ENCODE measurements around the gene LACTB. TPM values are rescaled to one million over a fixed set of nuclear protein-coding genes. Genes with fewer than 3 reads are reported as not detected.

The LACTB gene
- total RNA-seq, 1 experiment from 2014 or later: 4.4 TPM

DNA sequence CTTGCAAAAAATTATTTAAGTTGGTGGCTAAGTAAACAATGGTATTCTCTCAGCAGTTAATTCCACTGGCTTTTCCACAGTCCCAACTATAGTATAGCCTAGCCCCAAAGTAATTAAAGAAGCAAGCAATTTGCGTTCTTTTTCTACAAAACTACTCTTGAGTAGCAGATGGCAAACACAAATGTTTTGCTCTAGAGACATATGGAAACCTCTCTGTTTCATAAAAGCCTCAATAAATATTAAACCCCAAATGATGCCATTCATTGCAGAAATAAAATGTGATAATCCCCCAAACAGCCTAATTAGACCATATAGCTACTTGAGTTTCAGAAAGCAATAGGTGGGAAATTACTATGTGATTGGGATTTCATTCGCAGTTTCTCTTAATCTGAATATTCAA lies 59.1 kb downstream of the LACTB start:
- intact Hi-C loops (cut with micrococcal nuclease; ENCODE audit: unreplicated experiment): no loop called here
- H3K4me3 ChIP-seq (ENCODE audit: low read depth, low read length, poor library complexity, severe bottlenecking): no peak overlapping the region
- no peak for DNase-seq (ENCODE audit: low spot score)
- CTCF ChIA-PET: no interaction called here
- H3K27ac ChIP-seq (ENCODE audit: low read depth, low read length, poor library complexity, severe bottlenecking): no peak overlapping the region
- no peaks in the 10 kb centered on the region for H3K4me1 ChIP-seq (ENCODE audit: insufficient read depth, low read length, poor library complexity, severe bottlenecking)
- no peaks in the 10 kb centered on the region for H3K9me3 ChIP-seq (ENCODE audit: low read depth, low read length, poor library complexity, severe bottlenecking)
- TF ChIP-seq EZH2 (IDR thresholded peaks at IDR 0.05; ENCODE audit: borderline replicate concordance, low read depth, low read length, poor library complexity, severe bottlenecking) (no peak), CTCF (conservative IDR thresholded peaks at IDR 0.05; ENCODE audit: low read depth, low read length) (no peak)
- no TSS peak for BruUV-seq (replicated peaks)
- H3K36me3 ChIP-seq (ENCODE audit: insufficient read depth, low read length, poor library complexity, severe bottlenecking): no peaks in the 10 kb centered on the region
- POLR2A ChIA-PET (ENCODE audit: low non-redundant PET): no interaction called here
- H3K27me3 ChIP-seq (replicated peaks; ENCODE audit: insufficient read depth, low read depth, low read length, poor library complexity): no peaks in the 10 kb centered on the region

GRCh38 chr15:63181648-63182047 lies 60.0 kb downstream of the LACTB start:
- CTCF ChIA-PET: no interaction called here
- H3K4me3 ChIP-seq (ENCODE audit: low read depth, low read length, poor library complexity, severe bottlenecking): no peak overlapping the region
- no peak for TF ChIP-seq CTCF (conservative IDR thresholded peaks at IDR 0.05; ENCODE audit: low read depth, low read length)
- no peak for TF ChIP-seq EZH2 (IDR thresholded peaks at IDR 0.05; ENCODE audit: borderline replicate concordance, low read depth, low read length, poor library complexity, severe bottlenecking)
- BruUV-seq (replicated peaks): no TSS peak
- no peaks in the 10 kb centered on the region for H3K4me1 ChIP-seq (ENCODE audit: insufficient read depth, low read length, poor library complexity, severe bottlenecking)
- POLR2A ChIA-PET (ENCODE audit: low non-redundant PET): no interaction called here
- DNase-seq (ENCODE audit: low spot score): no peak
- no peaks in the 10 kb centered on the region for H3K9me3 ChIP-seq (ENCODE audit: low read depth, low read length, poor library complexity, severe bottlenecking)
- H3K27ac ChIP-seq (ENCODE audit: low read depth, low read length, poor library complexity, severe bottlenecking): no peak overlapping the region
- no peaks in the 10 kb centered on the region for H3K36me3 ChIP-seq (ENCODE audit: insufficient read depth, low read length, poor library complexity, severe bottlenecking)
- no peaks in the 10 kb centered on the region for H3K27me3 ChIP-seq (replicated peaks; ENCODE audit: insufficient read depth, low read depth, low read length, poor library complexity)
- intact Hi-C loops (cut with micrococcal nuclease; ENCODE audit: unreplicated experiment): no loop called here

GRCh38 chr15:63185206-63185605 lies 63.5 kb downstream of the LACTB start:
- Histone ChIP-seq H3K27me3 (replicated peaks; ENCODE audit: insufficient read depth, low read depth, low read length, poor library complexity) (no peaks in the 10 kb centered on the region), H3K27ac (ENCODE audit: low read depth, low read length, poor library complexity, severe bottlenecking) (no peak overlapping the region), H3K4me3 (ENCODE audit: low read depth, low read length, poor library complexity, severe bottlenecking) (no peak overlapping the region), H3K9me3 (ENCODE audit: low read depth, low read length, poor library complexity, severe bottlenecking) (no peaks in the 10 kb centered on the region), H3K36me3 (ENCODE audit: insufficient read depth, low read length, poor library complexity, severe bottlenecking) (no peaks in the 10 kb centered on the region), H3K4me1 (ENCODE audit: insufficient read depth, low read length, poor library complexity, severe bottlenecking) (peaks cover 1% of the 10 kb centered on the region)
- no TSS peak for BruUV-seq (replicated peaks)
- ChIA-PET POLR2A (ENCODE audit: low non-redundant PET) (no interaction called here), CTCF (no interaction called here)
- no peak for TF ChIP-seq EZH2 (IDR thresholded peaks at IDR 0.05; ENCODE audit: borderline replicate concordance, low read depth, low read length, poor library complexity, severe bottlenecking)
- no peak for TF ChIP-seq CTCF (conservative IDR thresholded peaks at IDR 0.05; ENCODE audit: low read depth, low read length)
- DNase-seq (ENCODE audit: low spot score): peak; percentile 37
- intact Hi-C loops (cut with micrococcal nuclease; ENCODE audit: unreplicated experiment): loop anchor here (5.0 kb wide), 2 partner anchors 72 to 92 kb away; partner anchors contain the start of gene APH1B

Data from A673 (cell line).